H9 (cell line): ENCODE data around the gene GFI1B. TPM values are rescaled to one million over a fixed set of nuclear protein-coding genes. Genes with fewer than 3 reads are reported as not detected.

ENCODE experiments used
- DNase-seq: peaks from one replicate; pipeline ENCODE4 v3.0.0-alpha.2; 2017
- H2AFZ ChIP-seq: one replicate; pipeline ENCODE4 v1.6.1; 2013; ENCODE audit warnings: mild to moderate bottlenecking, low read length, control low read depth, moderate library complexity
- H2AK5ac ChIP-seq: 2 replicates; pipeline ENCODE4 v1.6.1; 2013; ENCODE audit warnings: low read length, control low read depth, mixed read lengths; ENCODE audit not compliant: insufficient read length
- H2BK120ac ChIP-seq: one replicate; pipeline ENCODE4 v1.6.1; 2013; ENCODE audit warnings: low read depth, mild to moderate bottlenecking, low read length, control low read depth, inconsistent platforms; ENCODE audit not compliant: poor library complexity, severe bottlenecking
- H2BK12ac ChIP-seq: 2 replicates; pipeline ENCODE4 v1.6.1; 2013; ENCODE audit warnings: low read length, control low read depth, mixed read lengths, low read depth; ENCODE audit not compliant: insufficient read length
- H2BK15ac ChIP-seq: 2 replicates; pipeline ENCODE4 v1.6.1; 2013; ENCODE audit warnings: low read depth, low read length, control low read depth
- H2BK20ac ChIP-seq: one replicate; pipeline ENCODE4 v1.6.1; 2013; ENCODE audit warnings: low read depth, mild to moderate bottlenecking, low read length, control low read depth, inconsistent platforms; ENCODE audit not compliant: poor library complexity, severe bottlenecking
- H2BK5ac ChIP-seq: 2 replicates; pipeline ENCODE4 v1.6.1; 2013; ENCODE audit warnings: low read length, control low read depth, mixed read lengths; ENCODE audit not compliant: insufficient read length
- H3K14ac ChIP-seq: 2 replicates; pipeline ENCODE4 v1.6.1; 2013; ENCODE audit warnings: low read length, control low read depth; ENCODE audit not compliant: insufficient read depth
- H3K18ac ChIP-seq: 2 replicates; pipeline ENCODE4 v1.6.1; 2013; ENCODE audit warnings: low read depth, mild to moderate bottlenecking, mixed read lengths, low read length, control low read depth; ENCODE audit not compliant: insufficient read length
- H3K23ac ChIP-seq: 2 replicates; pipeline ENCODE4 v1.6.1; 2013; ENCODE audit warnings: low read length, control low read depth, mixed read lengths, low read depth; ENCODE audit not compliant: insufficient read length
- H3K23me2 ChIP-seq: 2 replicates; pipeline ENCODE4 v1.6.1; 2013; ENCODE audit warnings: low read depth, mild to moderate bottlenecking, mixed read lengths, low read length, control low read depth; ENCODE audit not compliant: insufficient read length, poor library complexity, severe bottlenecking
- H3K27ac ChIP-seq: 2 replicates; pipeline ENCODE4 v1.5.1; 2013; ENCODE audit warnings: low read length, control low read depth, mixed read lengths, low read depth; ENCODE audit not compliant: insufficient read length
- H3K27me3 ChIP-seq: 2 replicates; pipeline ENCODE4 v1.6.1; 2013; ENCODE audit warnings: low read length, control low read depth, inconsistent platforms; ENCODE audit not compliant: insufficient read depth
- H3K4ac ChIP-seq: 2 replicates; pipeline ENCODE4 v1.6.1; 2013; ENCODE audit warnings: low read depth, mild to moderate bottlenecking, control low read depth, inconsistent platforms, low read length, moderate library complexity
- H3K4me1 ChIP-seq: 2 replicates; pipeline ENCODE4 v1.6.1; 2013; ENCODE audit warnings: low read length, control low read depth, inconsistent platforms; ENCODE audit not compliant: insufficient read depth
- H3K4me2 ChIP-seq: 2 replicates; pipeline ENCODE4 v1.6.1; 2013; ENCODE audit warnings: low read length, control low read depth, mixed read lengths; ENCODE audit not compliant: insufficient read length, insufficient read depth
- H3K56ac ChIP-seq: 2 replicates; pipeline ENCODE4 v1.6.1; 2013; ENCODE audit warnings: low read depth, mild to moderate bottlenecking, mixed read lengths, low read length, control low read depth; ENCODE audit not compliant: insufficient read length
- H3K79me1 ChIP-seq: 2 replicates; pipeline ENCODE4 v1.6.1; 2013; ENCODE audit warnings: low read depth, mild to moderate bottlenecking, moderate library complexity, low read length, control low read depth, inconsistent platforms; ENCODE audit not compliant: insufficient read depth, poor library complexity, severe bottlenecking
- H3K79me2 ChIP-seq: 2 replicates; pipeline ENCODE4 v1.6.1; 2013; ENCODE audit warnings: low read length, control low read depth, inconsistent platforms; ENCODE audit not compliant: insufficient read depth
- H3K9ac ChIP-seq: 2 replicates; pipeline ENCODE4 v1.6.1; 2013; ENCODE audit warnings: low read length, control low read depth, mixed read lengths; ENCODE audit not compliant: insufficient read length; ENCODE audit errors: extremely low read depth
- H3K9me3 ChIP-seq: one replicate; pipeline ENCODE4 v1.6.1; 2013; ENCODE audit warnings: low read depth, low read length, inconsistent platforms; ENCODE audit not compliant: control insufficient read depth
- H3T11ph ChIP-seq: one replicate; pipeline ENCODE4 v1.6.1; 2013; ENCODE audit warnings: mild to moderate bottlenecking, low read length, control low read depth, inconsistent platforms
- H4K20me1 ChIP-seq: one replicate; pipeline ENCODE4 v1.6.1; 2013; ENCODE audit not compliant: control insufficient read depth, insufficient read length, insufficient read depth
- H4K5ac ChIP-seq: 2 replicates; pipeline ENCODE4 v1.6.1; 2013; ENCODE audit warnings: low read depth, mild to moderate bottlenecking, mixed read lengths, low read length, control low read depth; ENCODE audit not compliant: insufficient read length
- H4K8ac ChIP-seq: replicated peaks from 2 replicates; pipeline ENCODE4 v1.6.1; 2013; ENCODE audit warnings: low read length, control low read depth, mixed read lengths, low read depth; ENCODE audit not compliant: insufficient read length
- H4K91ac ChIP-seq: 2 replicates; pipeline ENCODE4 v1.6.1; 2013; ENCODE audit warnings: low read depth, mild to moderate bottlenecking, moderate library complexity, mixed read lengths, low read length, control low read depth; ENCODE audit not compliant: insufficient read length
- H3K27ac Mint-ChIP-seq, 3 experiments: 2 replicates in 2 of 3; 3 replicates in 1 of 3; pipeline ENCODE4 v1.8.0; 2020 to 2021; ENCODE audit warnings: mixed read lengths in 3 of 3, mild to moderate bottlenecking in 1 of 3, moderate library complexity in 1 of 3
- H3K27me3 Mint-ChIP-seq: 2 replicates; pipeline ENCODE4 v1.8.0; 2021; ENCODE audit warnings: low read depth, mild to moderate bottlenecking, moderate library complexity, mixed read lengths
- H3K36me3 Mint-ChIP-seq, 3 experiments: 2 replicates in 2 of 3; 3 replicates in 1 of 3; pipeline ENCODE4 v1.8.0; 2020 to 2021; ENCODE audit warnings: low read depth in 3 of 3, mixed read lengths in 3 of 3; ENCODE audit not compliant: insufficient read depth in 1 of 3
- H3K4me1 Mint-ChIP-seq, 2 experiments: 2 replicates each; pipeline ENCODE4 v1.8.0; 2020; ENCODE audit warnings: mixed read lengths in 2 of 2
- H3K4me3 Mint-ChIP-seq, 2 experiments: 2 replicates in 1 of 2; 3 replicates in 1 of 2; pipeline ENCODE4 v1.8.0; 2020 to 2021; ENCODE audit warnings: mild to moderate bottlenecking in 2 of 2, mixed read lengths in 2 of 2, moderate library complexity in 1 of 2
- H3K9me3 Mint-ChIP-seq, 2 experiments: 2 replicates in 1 of 2; 3 replicates in 1 of 2; pipeline ENCODE4 v1.8.0; 2020; ENCODE audit warnings: mild to moderate bottlenecking in 2 of 2, mixed read lengths in 2 of 2, moderate library complexity in 1 of 2
- WGBS: extraction: QIAGEN DNeasy Blood & Tissue Kit; methylation state at CpG from one replicate; pipeline ENCODE4 v1.1.7; 2013; ENCODE audit warnings: missing lambda C conversion rate, low lambda C conversion rate, mixed read lengths; ENCODE audit not compliant: insufficient read length; ENCODE audit errors: extremely low coverage; 5-methylcytosine and 5-hydroxymethylcytosine counted together
- total RNA-seq: library from RNA; stranded (reverse); gene quantifications from 2 replicates; pipeline ENCODE4 v1.2.1, GENCODE V29; 2021
- TF ChIP-seq, protein P1 (sequence below): fragments of 200-600 bp; sonication (generic); conservative IDR thresholded peaks from 3 replicates; pipeline ENCODE4 v1.8.0; 2021; ENCODE audit warnings: antibody characterized with exemption, mild to moderate bottlenecking

Gene GFI1B
- total RNA-seq, 1 experiment from 2014 or later = not detected

DNA sequence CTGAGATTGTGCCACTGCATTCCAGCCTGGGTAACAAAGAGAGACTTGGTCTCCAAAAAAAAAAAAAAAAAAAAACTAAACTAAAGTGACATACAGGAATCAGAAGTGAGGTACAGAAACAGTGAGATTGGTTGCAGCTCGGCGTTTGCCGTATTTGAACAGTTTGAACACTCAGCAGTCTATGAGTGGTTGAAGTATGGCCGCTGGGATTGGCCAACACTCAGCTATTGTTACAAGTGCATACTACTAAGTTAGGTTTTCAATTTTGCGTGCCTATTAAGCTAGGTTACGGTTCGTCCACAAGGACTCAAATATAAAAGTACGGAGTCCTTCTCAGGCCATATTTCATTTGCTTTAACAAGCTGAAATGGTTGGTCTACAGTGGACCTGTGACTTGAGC lies 30.7 kb upstream of the GFI1B start:
- no peak overlapping the region for H2BK120ac ChIP-seq
- no CpG with 5 or more reads among the region's 8 CpGs for WGBS
- no peaks in the 10 kb centered on the region for H3K27me3 ChIP-seq
- H3K4me2 ChIP-seq = no peak overlapping the region
- H3T11ph ChIP-seq = no peak overlapping the region
- Mint-ChIP-seq H3K27ac (no peak overlapping the region), H3K4me1 (peaks cover 26 to 41% of the 10 kb centered on the region in 2 experiments), H3K27me3 (no peaks in the 10 kb centered on the region), H3K36me3 (no peaks in the 10 kb centered on the region; a peak in 1 of 7 replicates), H3K9me3 (peaks cover 0 to 2% of the 10 kb centered on the region in 2 experiments; a peak in 1 of 5 replicates), H3K4me3 (no peak overlapping the region)
- TF ChIP-seq, protein P1, sequence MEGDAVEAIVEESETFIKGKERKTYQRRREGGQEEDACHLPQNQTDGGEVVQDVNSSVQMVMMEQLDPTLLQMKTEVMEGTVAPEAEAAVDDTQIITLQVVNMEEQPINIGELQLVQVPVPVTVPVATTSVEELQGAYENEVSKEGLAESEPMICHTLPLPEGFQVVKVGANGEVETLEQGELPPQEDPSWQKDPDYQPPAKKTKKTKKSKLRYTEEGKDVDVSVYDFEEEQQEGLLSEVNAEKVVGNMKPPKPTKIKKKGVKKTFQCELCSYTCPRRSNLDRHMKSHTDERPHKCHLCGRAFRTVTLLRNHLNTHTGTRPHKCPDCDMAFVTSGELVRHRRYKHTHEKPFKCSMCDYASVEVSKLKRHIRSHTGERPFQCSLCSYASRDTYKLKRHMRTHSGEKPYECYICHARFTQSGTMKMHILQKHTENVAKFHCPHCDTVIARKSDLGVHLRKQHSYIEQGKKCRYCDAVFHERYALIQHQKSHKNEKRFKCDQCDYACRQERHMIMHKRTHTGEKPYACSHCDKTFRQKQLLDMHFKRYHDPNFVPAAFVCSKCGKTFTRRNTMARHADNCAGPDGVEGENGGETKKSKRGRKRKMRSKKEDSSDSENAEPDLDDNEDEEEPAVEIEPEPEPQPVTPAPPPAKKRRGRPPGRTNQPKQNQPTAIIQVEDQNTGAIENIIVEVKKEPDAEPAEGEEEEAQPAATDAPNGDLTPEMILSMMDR = no peak
- no peak overlapping the region for H3K27ac ChIP-seq
- H3K79me2 ChIP-seq = peaks cover 4% of the 10 kb centered on the region; the same call in 1 of the 2 replicates
- DNase-seq = no peak
- no peaks in the 10 kb centered on the region for H4K20me1 ChIP-seq
- H4K8ac ChIP-seq = no peak overlapping the region
- no peak overlapping the region for H3K56ac ChIP-seq
- H3K9ac ChIP-seq = no peak overlapping the region
- no peak overlapping the region for H3K18ac ChIP-seq
- no peaks in the 10 kb centered on the region for H3K79me1 ChIP-seq
- no peaks in the 10 kb centered on the region for H3K9me3 ChIP-seq
- H2AFZ ChIP-seq = no peak overlapping the region
- no peak overlapping the region for H3K23ac ChIP-seq
- no peak overlapping the region for H2BK5ac ChIP-seq
- peaks cover 8% of the 10 kb centered on the region; the same call in 1 of the 2 replicates for H3K4me1 ChIP-seq
- H2BK12ac ChIP-seq = no peak overlapping the region
- H2BK20ac ChIP-seq = no peak overlapping the region
- H3K23me2 ChIP-seq = peaks cover 4% of the 10 kb centered on the region
- H2AK5ac ChIP-seq = no peak overlapping the region
- H3K14ac ChIP-seq = no peak overlapping the region
- no peak overlapping the region for H4K5ac ChIP-seq
- H3K4ac ChIP-seq = no peak overlapping the region
- no peak overlapping the region for H4K91ac ChIP-seq
- no peak overlapping the region for H2BK15ac ChIP-seq
